ENCODE results near the gene DEPP1. TPM values are rescaled to one million over a fixed set of nuclear protein-coding genes. Genes with fewer than 3 reads are reported as not detected.

The DEPP1 gene
- total RNA-seq, 1 donor from 2014 or later, result 20.1 TPM

DNA sequence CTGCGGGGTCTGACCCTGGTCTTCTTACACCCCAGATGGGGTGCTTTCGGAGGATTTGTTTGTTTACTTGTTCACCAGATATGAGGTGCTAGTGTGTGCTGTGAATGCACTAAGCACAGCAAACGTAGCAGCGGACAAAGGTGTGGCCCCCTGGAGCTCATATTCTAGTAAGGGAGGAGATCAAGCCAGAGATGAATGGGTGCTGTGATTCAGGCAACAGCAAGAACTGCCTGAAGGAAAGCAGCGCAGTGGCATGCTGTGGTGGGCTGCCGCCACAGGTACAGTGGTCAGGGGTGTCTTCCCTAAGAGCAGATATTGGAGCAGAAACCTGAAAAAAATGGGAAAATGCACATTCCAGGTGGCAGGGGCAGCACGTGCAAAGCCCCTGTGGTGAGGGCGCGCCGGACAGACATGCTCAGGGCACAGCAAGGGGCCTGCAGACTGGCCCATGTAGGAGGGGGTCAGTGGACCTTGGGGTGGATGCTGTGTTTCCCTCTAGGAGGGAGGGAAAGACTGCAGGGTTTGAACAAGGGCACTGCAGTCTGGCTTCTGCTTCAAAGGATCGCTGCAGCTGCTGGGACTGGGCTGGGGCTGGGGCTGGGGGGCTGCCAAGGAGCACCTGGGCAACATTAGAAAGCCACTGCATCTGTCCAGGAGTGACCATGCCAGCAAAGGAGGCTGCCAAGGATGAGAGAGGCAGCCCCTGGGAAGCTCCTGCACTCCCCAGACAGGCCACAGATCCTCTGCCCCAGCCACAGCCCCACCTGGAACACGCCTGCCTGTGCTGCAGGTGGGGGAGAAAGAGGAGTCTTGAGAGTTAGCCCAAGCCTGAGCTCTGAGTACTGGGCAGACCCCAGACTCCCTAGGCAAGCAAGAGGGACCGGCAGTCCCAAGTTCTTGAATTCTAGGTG is 927 bp upstream of the DEPP1 start:
- no peak overlapping the region for H3K4me3 ChIP-seq (ENCODE audit: low read depth, low read length)
- DNase-seq (ENCODE audit: low read depth), result no peak
- TF ChIP-seq, protein P1, sequence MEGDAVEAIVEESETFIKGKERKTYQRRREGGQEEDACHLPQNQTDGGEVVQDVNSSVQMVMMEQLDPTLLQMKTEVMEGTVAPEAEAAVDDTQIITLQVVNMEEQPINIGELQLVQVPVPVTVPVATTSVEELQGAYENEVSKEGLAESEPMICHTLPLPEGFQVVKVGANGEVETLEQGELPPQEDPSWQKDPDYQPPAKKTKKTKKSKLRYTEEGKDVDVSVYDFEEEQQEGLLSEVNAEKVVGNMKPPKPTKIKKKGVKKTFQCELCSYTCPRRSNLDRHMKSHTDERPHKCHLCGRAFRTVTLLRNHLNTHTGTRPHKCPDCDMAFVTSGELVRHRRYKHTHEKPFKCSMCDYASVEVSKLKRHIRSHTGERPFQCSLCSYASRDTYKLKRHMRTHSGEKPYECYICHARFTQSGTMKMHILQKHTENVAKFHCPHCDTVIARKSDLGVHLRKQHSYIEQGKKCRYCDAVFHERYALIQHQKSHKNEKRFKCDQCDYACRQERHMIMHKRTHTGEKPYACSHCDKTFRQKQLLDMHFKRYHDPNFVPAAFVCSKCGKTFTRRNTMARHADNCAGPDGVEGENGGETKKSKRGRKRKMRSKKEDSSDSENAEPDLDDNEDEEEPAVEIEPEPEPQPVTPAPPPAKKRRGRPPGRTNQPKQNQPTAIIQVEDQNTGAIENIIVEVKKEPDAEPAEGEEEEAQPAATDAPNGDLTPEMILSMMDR (conservative IDR thresholded peaks at IDR 0.05; ENCODE audit: low read depth, low read length), result no peak

DNA sequence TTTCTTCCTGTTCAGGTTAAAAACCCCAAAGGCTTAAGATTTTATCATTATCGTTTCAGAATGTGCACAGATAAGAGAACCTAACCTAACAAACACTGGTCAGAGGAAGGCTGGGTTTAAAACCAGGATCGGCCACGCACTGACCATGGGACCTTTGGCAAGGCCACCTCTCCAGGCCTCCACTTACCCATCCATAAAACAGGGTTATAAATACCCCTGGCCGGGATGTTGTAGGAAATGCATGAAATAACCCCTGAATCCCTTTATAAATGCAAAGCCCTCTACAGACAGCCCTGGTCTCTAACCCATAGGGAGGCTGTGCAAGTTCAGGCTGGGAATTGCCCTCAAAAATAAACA is 418 bp downstream of the DEPP1 start:
- TF ChIP-seq, protein P1 (conservative IDR thresholded peaks at IDR 0.05; ENCODE audit: low read depth, low read length), result no peak
- DNase-seq (ENCODE audit: low read depth), result no peak
- peak overlapping the region; percentile 64 for H3K4me3 ChIP-seq (ENCODE audit: low read depth, low read length)

DNA sequence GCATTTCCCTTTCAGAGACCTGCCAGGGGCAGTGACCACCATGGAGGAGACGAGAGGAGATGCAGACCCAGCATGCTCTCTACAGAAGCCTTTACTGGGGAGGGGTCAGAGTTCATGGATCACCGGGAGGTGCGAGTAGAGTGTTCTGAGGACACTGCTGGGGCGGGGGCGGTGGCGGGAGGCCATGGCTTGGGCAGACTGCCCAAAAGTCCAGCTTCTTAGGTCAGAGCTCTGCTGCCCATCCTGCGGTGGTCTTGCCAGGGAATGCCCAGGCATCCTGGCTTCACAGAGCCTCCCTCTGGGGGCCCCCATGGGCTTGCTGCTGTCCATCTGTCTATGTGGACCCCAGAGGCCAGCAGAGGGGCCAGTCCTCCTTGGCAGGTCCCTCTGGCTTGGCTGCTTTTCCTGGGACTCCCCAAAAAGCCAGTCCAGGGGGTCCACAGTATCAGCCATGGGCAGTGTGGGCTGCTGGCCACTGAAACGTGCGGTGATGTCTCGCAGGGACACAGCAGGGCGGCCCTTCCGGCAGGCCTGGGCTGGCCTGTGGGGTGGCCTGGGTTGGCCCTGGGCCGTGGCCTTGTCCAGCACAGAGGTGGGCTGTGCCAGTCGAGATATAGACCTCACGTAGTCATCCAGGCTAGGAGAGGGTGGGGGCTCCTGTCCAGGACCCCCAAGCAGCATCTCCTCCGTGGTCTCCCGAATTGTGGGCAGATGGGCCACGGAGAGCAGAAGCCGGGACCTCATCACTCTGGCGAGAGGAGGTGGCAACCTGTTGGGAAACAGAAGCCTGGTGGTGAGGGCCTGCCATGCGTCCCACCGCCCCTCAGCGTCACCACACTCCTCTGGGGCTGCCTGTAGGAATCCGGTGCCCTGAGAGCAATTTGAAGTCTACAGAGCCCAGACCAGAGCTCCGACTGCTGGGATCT is 1.1 kb downstream of the DEPP1 start:
- no peak for DNase-seq (ENCODE audit: low read depth)
- H3K4me3 ChIP-seq (ENCODE audit: low read depth, low read length), result peak overlapping the region; percentile 64

DNA sequence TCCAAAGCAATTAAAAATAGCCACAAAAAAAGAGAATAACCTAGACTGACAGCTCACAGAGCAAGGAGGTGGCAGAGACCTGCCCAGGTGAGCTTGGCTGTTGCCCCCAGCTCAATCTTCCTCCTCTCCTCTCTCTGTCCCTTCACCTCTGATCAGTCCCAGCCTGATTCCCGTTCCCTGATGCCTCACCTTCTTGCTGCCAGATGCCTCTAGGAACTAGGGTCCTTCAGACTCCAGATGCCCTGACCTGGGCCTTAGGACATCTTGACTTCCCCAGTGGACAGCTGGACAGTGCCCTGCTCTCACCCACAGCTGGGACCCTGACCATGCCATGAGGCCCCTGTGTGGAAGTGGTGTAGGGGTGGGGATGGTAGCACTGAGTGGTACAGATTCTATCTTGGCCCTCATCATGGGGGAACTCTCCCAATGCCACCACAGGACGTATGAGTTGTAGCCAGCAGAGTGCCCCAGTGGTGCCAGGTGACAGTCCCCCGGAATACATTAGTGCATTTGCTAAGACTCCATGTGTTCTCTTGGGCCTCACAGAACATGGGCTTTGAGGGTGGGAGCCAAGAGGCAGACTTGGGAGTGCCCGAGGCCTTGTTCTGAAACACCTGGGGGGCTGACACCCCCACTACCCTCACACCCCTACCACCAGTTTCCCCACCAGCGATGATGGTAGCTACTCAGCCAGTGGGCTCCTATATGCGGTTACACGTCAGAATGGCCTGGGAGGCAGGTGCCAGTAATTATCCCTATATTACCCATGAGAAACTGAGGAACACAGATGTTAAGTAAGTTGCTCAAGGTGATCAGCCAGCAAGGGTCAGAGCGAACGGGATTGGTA is 2.0 kb downstream of the DEPP1 start:
- H3K4me3 ChIP-seq (ENCODE audit: low read depth, low read length), result peak overlapping the region; percentile 64
- DNase-seq (ENCODE audit: low read depth), result no peak

More for the DNA sequence above, 1.1 kb downstream of the DEPP1 start:
- TF ChIP-seq, protein P1 (conservative IDR thresholded peaks at IDR 0.05; ENCODE audit: low read depth, low read length), result no peak

DNA sequence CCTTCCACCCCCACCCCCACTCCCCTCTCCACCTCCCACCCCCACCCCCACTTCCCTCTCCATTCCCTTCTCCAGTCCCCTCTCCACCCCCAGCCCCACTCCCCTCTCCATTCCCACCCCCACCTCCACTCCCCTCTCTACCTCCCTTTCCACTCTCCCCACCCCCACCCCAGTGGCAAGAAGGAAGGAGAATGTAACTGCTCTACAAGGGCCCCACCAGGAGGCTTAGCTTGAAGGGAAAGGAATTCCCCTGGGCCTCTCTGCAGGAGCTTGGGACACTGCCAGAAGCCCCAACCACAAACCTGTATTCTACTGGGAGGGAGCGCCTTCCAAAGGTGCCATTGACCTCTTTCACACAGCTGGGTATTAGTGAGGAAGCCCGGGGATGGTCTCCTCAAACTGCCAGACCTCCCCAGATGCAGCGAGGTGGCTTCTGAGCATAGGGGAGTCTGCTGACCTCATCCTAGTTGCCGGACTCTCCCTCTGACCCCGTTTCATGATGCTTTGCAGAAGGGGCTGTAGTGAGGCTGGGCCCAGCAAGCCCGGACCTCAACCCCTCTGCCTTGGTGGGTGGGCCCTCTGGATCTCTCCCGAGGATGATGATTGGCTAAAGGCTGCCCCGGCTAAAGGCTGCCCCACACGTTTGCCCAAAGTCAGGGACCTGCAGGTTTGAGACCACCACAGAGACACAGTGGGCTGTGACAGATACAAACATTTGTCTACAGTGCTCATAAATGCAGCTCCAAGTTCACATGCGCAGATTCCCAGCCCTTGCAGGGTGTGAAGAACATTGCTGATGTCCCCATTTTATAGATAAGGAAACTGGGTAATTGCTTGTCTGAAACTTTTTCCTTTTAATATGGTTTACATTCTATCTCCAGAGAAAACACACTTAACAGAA is 2.9 kb downstream of the DEPP1 start:
- peak; percentile 75 for DNase-seq (ENCODE audit: low read depth)
- TF ChIP-seq, protein P1 (conservative IDR thresholded peaks at IDR 0.05; ENCODE audit: low read depth, low read length), result no peak
- H3K4me3 ChIP-seq (ENCODE audit: low read depth, low read length), result no peak overlapping the region

More for the DNA sequence above, 2.0 kb downstream of the DEPP1 start:
- TF ChIP-seq, protein P1 (conservative IDR thresholded peaks at IDR 0.05; ENCODE audit: low read depth, low read length), result no peak

Measured in epithelial cell of proximal tubule (primary cell).